SJSA1 (cell line): ENCODE measurements around the gene UTP15. TPM values are rescaled to one million over a fixed set of nuclear protein-coding genes. Genes with fewer than 3 reads are reported as not detected.

Experiments
- DNase-seq, 2 experiments: peaks; one replicate each; pipeline ENCODE4 v3.0.0-alpha.2; 2015 to 2020; ENCODE audit warnings: low spot score in 2 of 2, low read depth in 1 of 2
- H3K27ac ChIP-seq: fragments of 250-450 bp; sonication (Bioruptor Pico); 2 replicates; pipeline ENCODE4 v1.5.1; 2020; ENCODE audit warnings: mild to moderate bottlenecking, moderate library complexity
- H3K27me3 ChIP-seq: fragments of 250-450 bp; sonication (Bioruptor Pico); replicated peaks from 2 replicates; pipeline ENCODE4 v1.5.1; 2020; ENCODE audit warnings: mild to moderate bottlenecking, moderate library complexity
- H3K36me3 ChIP-seq: fragments of 250-450 bp; sonication (Bioruptor Pico); 2 replicates; pipeline ENCODE4 v1.5.1; 2020; ENCODE audit warnings: mild to moderate bottlenecking
- H3K4me1 ChIP-seq: fragments of 250-450 bp; sonication (Bioruptor Pico); replicated peaks from 2 replicates; pipeline ENCODE4 v1.6.1; 2021; ENCODE audit warnings: mild to moderate bottlenecking
- H3K4me3 ChIP-seq: fragments of 250-450 bp; sonication (Bioruptor Pico); 2 replicates; pipeline ENCODE4 v1.5.1; 2020; ENCODE audit warnings: mild to moderate bottlenecking
- H3K9me3 ChIP-seq: fragments of 250-450 bp; sonication (Bioruptor Pico); replicated peaks from 2 replicates; pipeline ENCODE4 v1.5.1; 2020; ENCODE audit warnings: mild to moderate bottlenecking
- total RNA-seq: library from RNA; depleted of rRNA; stranded (reverse); fragments of >200 nt; shearing (Covaris generic); gene quantifications from 2 replicates; pipeline ENCODE4 v1.2.3, GENCODE V29; 2014; rRNA removed

The UTP15 gene
- 23.6 and 30.3 TPM in 2 replicates for total RNA-seq

- H3K4me3 ChIP-seq, result peak within 1 kb of the TSS; percentile 53
Measured at GRCh38 chr5:73565139-73565968, at the start of gene UTP15, which contains the start of gene ANKRA2. UTP15 (plus strand) TSS chr5:73565743; CDS start chr5:73567345, 1,602 bp downstream. ANKRA2 (minus strand) TSS chr5:73565639; CDS start chr5:73562881, 2,758 bp downstream.

GRCh38 chr5:73519531-73520283, 45.8 kb upstream of the UTP15 start:
- Histone ChIP-seq H3K4me3 (no peak overlapping the region), H3K4me1 (no peaks in the 10 kb centered on the region; the same call in 1 of the 2 replicates), H3K36me3 (no peaks in the 10 kb centered on the region), H3K9me3 (no peaks in the 10 kb centered on the region), H3K27me3 (no peaks in the 10 kb centered on the region), H3K27ac (no peak overlapping the region)
- DNase-seq, result peak; percentile 69

More at GRCh38 chr5:73565139-73565968, at the start of gene UTP15, which contains the start of gene ANKRA2:
- Histone ChIP-seq H3K9me3 (no peaks in the 10 kb centered on the region), H3K27me3 (no peaks in the 10 kb centered on the region), H3K4me1 (peaks cover 5% of the 10 kb centered on the region), H3K27ac (peak within 1 kb of the TSS; percentile 71), H3K36me3 (peaks cover 35% of the 10 kb centered on the region)
- peak; percentile 96 to 99 for DNase-seq

- no peak for DNase-seq
- no peaks in the 10 kb centered on the region for H3K27me3 ChIP-seq
- no peak overlapping the region for H3K27ac ChIP-seq
Measured at GRCh38 chr5:73522989-73523388, 42.6 kb upstream of the UTP15 start.

GRCh38 chr5:73523861-73524260, 41.7 kb upstream of the UTP15 start:
- H3K4me3 ChIP-seq, result no peak overlapping the region
- no peaks in the 10 kb centered on the region for H3K36me3 ChIP-seq
- no peak overlapping the region for H3K27ac ChIP-seq
- H3K9me3 ChIP-seq, result no peaks in the 10 kb centered on the region
- H3K4me1 ChIP-seq, result no peaks in the 10 kb centered on the region
- H3K27me3 ChIP-seq, result no peaks in the 10 kb centered on the region
- DNase-seq, result no peak

More at GRCh38 chr5:73522989-73523388, 42.6 kb upstream of the UTP15 start:
- no peaks in the 10 kb centered on the region for H3K9me3 ChIP-seq
- no peaks in the 10 kb centered on the region for H3K36me3 ChIP-seq
- no peaks in the 10 kb centered on the region for H3K4me1 ChIP-seq
- H3K4me3 ChIP-seq, result no peak overlapping the region

GRCh38 chr5:73525606-73526203, 39.8 kb upstream of the UTP15 start:
- no peak for DNase-seq
- Histone ChIP-seq H3K27me3 (no peaks in the 10 kb centered on the region), H3K36me3 (no peaks in the 10 kb centered on the region), H3K4me1 (peaks cover 3% of the 10 kb centered on the region), H3K27ac (no peak overlapping the region), H3K4me3 (no peak overlapping the region), H3K9me3 (no peaks in the 10 kb centered on the region)

GRCh38 chr5:73528248-73528647, 37.3 kb upstream of the UTP15 start:
- Histone ChIP-seq H3K27ac (no peak overlapping the region), H3K27me3 (no peaks in the 10 kb centered on the region), H3K4me3 (no peak overlapping the region), H3K9me3 (no peaks in the 10 kb centered on the region; the same call in 1 of the 2 replicates), H3K4me1 (peaks cover 14% of the 10 kb centered on the region), H3K36me3 (no peaks in the 10 kb centered on the region)
- DNase-seq, result no peak

- Histone ChIP-seq H3K36me3 (no peaks in the 10 kb centered on the region), H3K27ac (no peak overlapping the region), H3K9me3 (no peaks in the 10 kb centered on the region; the same call in 1 of the 2 replicates), H3K4me1 (peaks cover 14% of the 10 kb centered on the region), H3K27me3 (no peaks in the 10 kb centered on the region), H3K4me3 (no peak overlapping the region)
- no peak for DNase-seq
Measured at GRCh38 chr5:73529081-73529480, 36.5 kb upstream of the UTP15 start.

- Histone ChIP-seq H3K4me3 (no peak overlapping the region), H3K27me3 (no peaks in the 10 kb centered on the region), H3K27ac (peak overlapping the region; percentile 38), H3K36me3 (no peaks in the 10 kb centered on the region), H3K9me3 (no peaks in the 10 kb centered on the region; the same call in 1 of the 2 replicates), H3K4me1 (peaks cover 14% of the 10 kb centered on the region)
- DNase-seq, result peak in 1 of 2 experiments; percentile 30
Measured at GRCh38 chr5:73531356-73531755, 34.2 kb upstream of the UTP15 start.

- Histone ChIP-seq H3K27me3 (no peaks in the 10 kb centered on the region), H3K27ac (no peak overlapping the region), H3K4me1 (peaks cover 14% of the 10 kb centered on the region), H3K36me3 (no peaks in the 10 kb centered on the region), H3K4me3 (no peak overlapping the region), H3K9me3 (no peaks in the 10 kb centered on the region; the same call in 1 of the 2 replicates)
- no peak for DNase-seq
Measured at GRCh38 chr5:73532195-73532594, 33.3 kb upstream of the UTP15 start.

- DNase-seq, result no peak
- no peaks in the 10 kb centered on the region for H3K36me3 ChIP-seq
- H3K4me1 ChIP-seq, result peaks cover 14% of the 10 kb centered on the region
- no peaks in the 10 kb centered on the region; the same call in 1 of the 2 replicates for H3K9me3 ChIP-seq
- no peak overlapping the region for H3K27ac ChIP-seq
- no peak overlapping the region for H3K4me3 ChIP-seq
- H3K27me3 ChIP-seq, result no peaks in the 10 kb centered on the region
Measured at GRCh38 chr5:73534011-73534644, 31.4 kb upstream of the UTP15 start.

- Histone ChIP-seq H3K4me3 (no peak overlapping the region), H3K9me3 (no peaks in the 10 kb centered on the region; the same call in 1 of the 2 replicates), H3K27me3 (no peaks in the 10 kb centered on the region), H3K27ac (no peak overlapping the region), H3K4me1 (peaks cover 17% of the 10 kb centered on the region), H3K36me3 (no peaks in the 10 kb centered on the region)
- DNase-seq, result no peak
Measured at GRCh38 chr5:73534971-73535370, 30.6 kb upstream of the UTP15 start.

GRCh38 chr5:73539730-73540129, 25.8 kb upstream of the UTP15 start:
- Histone ChIP-seq H3K36me3 (no peaks in the 10 kb centered on the region), H3K4me1 (peaks cover 39% of the 10 kb centered on the region), H3K27ac (no peak overlapping the region), H3K27me3 (no peaks in the 10 kb centered on the region), H3K9me3 (no peaks in the 10 kb centered on the region), H3K4me3 (no peak overlapping the region)
- no peak for DNase-seq

- no peaks in the 10 kb centered on the region for H3K9me3 ChIP-seq
- H3K4me1 ChIP-seq, result peaks cover 39% of the 10 kb centered on the region
- no peak overlapping the region for H3K4me3 ChIP-seq
- no peaks in the 10 kb centered on the region for H3K36me3 ChIP-seq
- peak; percentile 56 to 64 for DNase-seq
- peak overlapping the region; percentile 80; the same call in 1 of the 2 replicates for H3K27ac ChIP-seq
- H3K27me3 ChIP-seq, result no peaks in the 10 kb centered on the region
Measured at GRCh38 chr5:73540192-73540591, 25.4 kb upstream of the UTP15 start.
